GM12878 (cell line): ENCODE measurements around the gene BMAL1.

Source experiments
- MYC ChIP-seq: IDR thresholded peaks from 2 replicates; pipeline ENCODE4 v1.6.1; 2011; ENCODE audit warnings: mild to moderate bottlenecking, low read length, moderate library complexity, inconsistent platforms; ENCODE audit not compliant: insufficient read depth, insufficient replicate concordance, insufficient read length, severe bottlenecking
- NFYA ChIP-seq: IDR thresholded peaks from 2 replicates; pipeline ENCODE4 v1.6.1; 2011; ENCODE audit warnings: low read depth, mild to moderate bottlenecking, low read length, improper control_type of control experiment, borderline replicate concordance
- RBBP5 ChIP-seq: fragments of 200-600 bp; sonication (generic); conservative IDR thresholded peaks from 2 replicates; pipeline ENCODE4 v1.6.1; 2016
- TF ChIP-seq, protein P1 (sequence below): IDR thresholded peaks from 2 replicates; pipeline ENCODE4 v1.6.1; 2012; ENCODE audit warnings: low read depth, low read length, improper control_type of control experiment

DNA sequence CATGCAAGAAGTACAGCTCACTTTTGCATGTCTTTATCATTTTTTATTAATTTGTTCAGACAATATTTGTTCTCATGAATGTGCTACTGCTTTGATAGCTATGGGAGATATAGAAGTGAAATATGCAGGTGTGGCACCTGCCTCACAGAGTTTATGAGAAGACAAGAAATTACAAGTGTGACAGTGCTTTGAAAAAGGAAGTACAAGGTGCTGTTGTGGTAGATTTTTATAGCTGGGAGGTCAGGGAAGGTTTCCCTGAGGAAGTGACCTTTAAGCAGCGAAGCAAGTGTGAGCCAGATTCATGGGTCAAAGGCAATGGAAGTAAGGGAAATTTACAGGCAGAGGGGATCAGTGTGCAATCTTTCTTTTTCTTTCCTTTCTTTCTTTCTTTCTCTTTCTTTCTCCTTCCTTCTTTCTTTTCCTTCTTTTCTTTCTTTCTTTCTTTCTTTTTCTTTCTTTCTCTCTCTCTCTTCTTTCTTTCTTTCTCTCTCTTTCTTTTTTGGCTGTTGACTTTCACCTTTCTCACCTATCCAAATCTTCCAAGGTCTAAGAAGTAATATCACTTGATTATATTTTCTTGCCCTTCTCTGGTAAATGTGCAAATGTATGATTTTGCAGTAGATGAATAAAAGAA lies 6.4 kb upstream of the BMAL1 start:
- TF ChIP-seq NFYA (no peak), RBBP5 (no peak), MYC (no peak)
- TF ChIP-seq, protein P1, sequence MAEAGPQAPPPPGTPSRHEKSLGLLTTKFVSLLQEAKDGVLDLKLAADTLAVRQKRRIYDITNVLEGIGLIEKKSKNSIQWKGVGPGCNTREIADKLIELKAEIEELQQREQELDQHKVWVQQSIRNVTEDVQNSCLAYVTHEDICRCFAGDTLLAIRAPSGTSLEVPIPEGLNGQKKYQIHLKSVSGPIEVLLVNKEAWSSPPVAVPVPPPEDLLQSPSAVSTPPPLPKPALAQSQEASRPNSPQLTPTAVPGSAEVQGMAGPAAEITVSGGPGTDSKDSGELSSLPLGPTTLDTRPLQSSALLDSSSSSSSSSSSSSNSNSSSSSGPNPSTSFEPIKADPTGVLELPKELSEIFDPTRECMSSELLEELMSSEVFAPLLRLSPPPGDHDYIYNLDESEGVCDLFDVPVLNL = no peak
